ENCODE measurements around the gene BLTP3B.

Gene BLTP3B

DNA sequence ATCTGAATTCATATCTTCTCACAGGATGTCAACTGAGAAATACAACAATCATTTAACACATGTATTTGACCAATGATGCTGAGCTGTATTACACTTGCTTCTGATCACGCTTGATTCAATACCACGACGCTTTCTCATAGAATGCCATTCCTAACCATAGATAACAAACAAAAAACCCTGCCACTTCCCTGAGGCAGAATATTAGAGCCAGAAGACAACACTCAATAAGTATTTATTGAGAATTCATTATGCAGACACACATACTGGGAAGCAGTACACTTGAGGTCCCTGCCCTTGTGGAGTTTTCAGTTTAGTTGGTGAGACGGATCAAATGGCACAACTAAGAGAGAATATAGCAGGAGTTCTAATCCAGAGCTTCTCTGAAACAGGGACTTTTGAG is 32.4 kb downstream of the BLTP3B start:
- DNase-seq (ENCODE audit: low read depth in 2 of 2): no peak

- DNase-seq (ENCODE audit: low read depth in 2 of 2): no peak
Observed at GRCh38 chr12:100106861-100107260, 35.8 kb downstream of the BLTP3B start.

DNA sequence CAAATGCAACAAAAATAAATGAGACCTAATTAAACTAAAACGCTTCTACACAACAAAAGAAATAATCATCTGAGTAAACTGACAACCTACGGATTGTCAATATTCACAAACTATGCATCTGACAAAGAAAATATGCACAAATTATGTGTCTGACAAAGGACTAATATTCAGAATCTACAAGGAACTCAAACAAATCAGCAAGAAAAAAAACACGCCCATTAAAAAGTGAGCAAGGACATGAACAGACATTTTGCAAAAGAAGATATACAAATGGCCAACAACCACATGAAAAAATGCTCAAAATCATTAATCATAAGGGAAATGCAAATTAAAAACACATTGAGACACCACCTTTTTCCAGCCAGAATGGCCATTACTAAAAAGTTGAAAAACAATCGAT is 37.0 kb downstream of the BLTP3B start:
- DNase-seq (ENCODE audit: low read depth in 2 of 2): no peak

DNA sequence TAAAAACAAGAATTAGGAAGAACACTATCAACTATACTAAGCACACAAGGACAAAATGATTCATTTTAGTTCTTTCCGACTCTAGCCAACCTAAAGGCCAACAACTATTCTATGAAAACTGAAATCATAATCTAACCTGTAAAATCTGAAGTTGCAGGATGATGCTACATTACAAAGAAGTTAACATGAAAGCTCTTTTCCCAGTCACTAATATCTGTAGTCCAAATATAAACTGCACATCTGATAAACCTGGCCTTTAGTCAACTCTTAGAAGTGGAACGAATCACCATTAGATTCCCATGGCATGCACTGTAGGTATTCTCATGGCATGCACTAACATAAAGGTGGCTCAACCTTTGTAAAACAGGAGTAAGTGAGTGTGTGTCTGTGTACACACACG is 41.7 kb downstream of the BLTP3B start:
- DNase-seq (ENCODE audit: low read depth in 2 of 2): no peak

Data from stimulated activated CD4-positive, alpha-beta T cell treated with anti-CD3 and anti-CD28 coated beads, Interleukin-1b, Interleukin-23, amount 100 ng/mL, for 1 hour (primary cell).